Measurements from ENCODE around the gene XAB2. TPM values are rescaled to one million over a fixed set of nuclear protein-coding genes. Genes with fewer than 3 reads are reported as not detected.

The XAB2 gene
- total RNA-seq, 1 donor from 2014 or later, result 32.8 TPM

- peaks cover 5% of the 10 kb centered on the region for H3K4me1 Mint-ChIP-seq (ENCODE audit: low read depth, unreplicated experiment)
- H3K4me3 Mint-ChIP-seq (ENCODE audit: unreplicated experiment), result no peak overlapping the region
- no peak overlapping the region for H3K27ac Mint-ChIP-seq (ENCODE audit: unreplicated experiment)
- H3K9me3 Mint-ChIP-seq (ENCODE audit: unreplicated experiment), result peaks cover 8% of the 10 kb centered on the region
- peaks cover 4% of the 10 kb centered on the region for H3K27me3 Mint-ChIP-seq (ENCODE audit: unreplicated experiment)
- DNase-seq, result no peak
- no peaks in the 10 kb centered on the region for H3K36me3 Mint-ChIP-seq (ENCODE audit: unreplicated experiment)
- TF ChIP-seq, protein P1, sequence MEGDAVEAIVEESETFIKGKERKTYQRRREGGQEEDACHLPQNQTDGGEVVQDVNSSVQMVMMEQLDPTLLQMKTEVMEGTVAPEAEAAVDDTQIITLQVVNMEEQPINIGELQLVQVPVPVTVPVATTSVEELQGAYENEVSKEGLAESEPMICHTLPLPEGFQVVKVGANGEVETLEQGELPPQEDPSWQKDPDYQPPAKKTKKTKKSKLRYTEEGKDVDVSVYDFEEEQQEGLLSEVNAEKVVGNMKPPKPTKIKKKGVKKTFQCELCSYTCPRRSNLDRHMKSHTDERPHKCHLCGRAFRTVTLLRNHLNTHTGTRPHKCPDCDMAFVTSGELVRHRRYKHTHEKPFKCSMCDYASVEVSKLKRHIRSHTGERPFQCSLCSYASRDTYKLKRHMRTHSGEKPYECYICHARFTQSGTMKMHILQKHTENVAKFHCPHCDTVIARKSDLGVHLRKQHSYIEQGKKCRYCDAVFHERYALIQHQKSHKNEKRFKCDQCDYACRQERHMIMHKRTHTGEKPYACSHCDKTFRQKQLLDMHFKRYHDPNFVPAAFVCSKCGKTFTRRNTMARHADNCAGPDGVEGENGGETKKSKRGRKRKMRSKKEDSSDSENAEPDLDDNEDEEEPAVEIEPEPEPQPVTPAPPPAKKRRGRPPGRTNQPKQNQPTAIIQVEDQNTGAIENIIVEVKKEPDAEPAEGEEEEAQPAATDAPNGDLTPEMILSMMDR (IDR thresholded peaks at IDR 0.05; ENCODE audit: partially characterized antibody, unreplicated experiment), result no peak
Measured at GRCh38 chr19:7623725-7624603, 5.4 kb downstream of the XAB2 start.

- Mint-ChIP-seq H3K4me1 (ENCODE audit: low read depth, unreplicated experiment) (no peaks in the 10 kb centered on the region), H3K4me3 (ENCODE audit: unreplicated experiment) (no peak overlapping the region), H3K27ac (ENCODE audit: unreplicated experiment) (no peak overlapping the region), H3K9me3 (ENCODE audit: unreplicated experiment) (peaks cover 9% of the 10 kb centered on the region), H3K36me3 (ENCODE audit: unreplicated experiment) (no peaks in the 10 kb centered on the region), H3K27me3 (ENCODE audit: unreplicated experiment) (peaks cover 3% of the 10 kb centered on the region)
- DNase-seq, result no peak
- TF ChIP-seq, protein P1 (IDR thresholded peaks at IDR 0.05; ENCODE audit: partially characterized antibody, unreplicated experiment), result no peak
Measured at GRCh38 chr19:7622933-7623685, 6.2 kb downstream of the XAB2 start.

DNA sequence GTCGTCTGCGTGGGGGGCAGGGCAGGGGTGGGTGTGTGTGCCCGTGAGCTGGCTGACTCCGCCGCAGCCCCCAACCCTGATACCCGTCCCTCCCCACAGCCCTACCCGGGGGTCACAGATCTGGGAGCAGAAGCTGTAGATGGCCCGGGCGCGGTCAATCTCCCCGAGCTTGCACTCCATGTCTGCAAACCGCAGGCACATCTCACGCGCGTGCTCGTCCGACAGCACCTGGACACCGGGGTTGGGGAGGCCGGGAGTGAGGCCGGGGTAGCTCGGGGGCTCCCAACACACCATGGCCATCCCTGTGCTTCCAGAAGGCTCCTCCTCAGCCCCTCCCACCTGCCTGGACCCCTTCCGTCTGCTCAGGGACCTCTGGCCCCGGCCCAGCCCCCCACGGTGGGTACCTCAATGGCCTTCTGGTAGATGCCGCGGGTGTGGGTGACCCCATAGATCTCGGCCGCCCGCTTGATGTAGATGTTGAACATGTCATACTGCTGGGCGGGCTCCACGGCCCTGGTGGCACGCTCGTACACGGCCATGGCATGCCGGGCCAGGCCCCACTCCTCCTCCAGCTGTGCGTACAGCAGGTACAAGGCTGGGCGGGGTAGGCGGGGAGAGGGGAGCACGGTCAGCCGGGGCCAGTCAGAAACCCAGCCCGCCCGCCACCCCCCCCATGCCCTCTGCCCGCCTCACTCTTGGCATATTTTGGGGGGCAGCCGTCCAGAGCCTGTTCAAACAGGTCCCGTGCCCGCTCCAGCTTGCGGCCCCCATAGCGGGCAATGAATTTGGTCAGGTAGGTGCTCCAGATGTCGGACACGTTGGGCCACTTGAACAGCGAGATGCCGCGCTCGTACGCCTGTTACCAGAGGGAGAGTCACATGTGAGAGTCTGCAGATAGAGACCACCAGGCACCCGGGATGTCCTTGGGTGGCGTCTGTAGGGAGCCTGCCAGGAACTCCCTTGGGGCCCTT, 8.6 kb downstream of the XAB2 start:
- TF ChIP-seq, protein P1 (IDR thresholded peaks at IDR 0.05; ENCODE audit: partially characterized antibody, unreplicated experiment), result no peak
- Mint-ChIP-seq H3K27me3 (ENCODE audit: unreplicated experiment) (peaks cover 3% of the 10 kb centered on the region), H3K27ac (ENCODE audit: unreplicated experiment) (no peak overlapping the region), H3K9me3 (ENCODE audit: unreplicated experiment) (peaks cover 7% of the 10 kb centered on the region), H3K4me3 (ENCODE audit: unreplicated experiment) (no peak overlapping the region), H3K36me3 (ENCODE audit: unreplicated experiment) (no peaks in the 10 kb centered on the region), H3K4me1 (ENCODE audit: low read depth, unreplicated experiment) (no peaks in the 10 kb centered on the region)
- DNase-seq, result no peak

DNA sequence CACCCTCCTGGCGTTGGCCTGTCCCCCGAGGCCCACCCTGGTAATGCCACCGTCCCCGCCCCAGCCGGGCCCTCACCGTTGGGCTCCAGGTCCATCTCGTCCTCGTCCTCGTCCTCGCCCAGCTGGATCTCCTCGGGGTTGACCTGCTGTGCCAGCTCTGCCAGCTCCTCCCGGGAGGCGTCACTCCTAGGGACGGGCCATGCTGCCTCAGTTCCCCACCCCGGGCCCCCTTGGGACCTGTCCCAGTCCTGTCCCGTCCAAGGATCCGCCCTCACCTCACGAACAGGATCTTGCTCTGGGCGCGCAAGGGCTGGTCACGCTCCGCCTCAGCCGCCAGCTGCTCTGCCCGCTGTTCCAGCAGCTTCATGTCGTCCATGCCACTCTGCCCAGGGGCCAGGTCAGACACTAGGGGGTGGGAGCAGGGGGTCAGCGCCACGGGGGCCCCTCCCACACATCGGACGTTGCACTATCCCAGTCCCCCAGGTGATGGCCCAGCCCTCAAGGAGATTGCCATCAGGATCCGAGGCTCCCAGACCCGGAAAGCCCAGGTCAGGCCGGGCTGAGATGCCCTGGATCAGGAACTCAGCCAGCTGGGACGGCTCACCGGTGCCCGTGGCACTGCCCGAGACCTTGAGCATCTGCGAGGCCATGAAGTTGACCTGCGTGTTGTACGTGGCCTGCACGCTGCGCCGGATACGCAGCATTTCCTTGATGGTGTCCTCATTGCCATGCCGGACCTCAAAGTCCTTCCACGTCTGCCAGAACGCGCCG, 9.5 kb downstream of the XAB2 start:
- Mint-ChIP-seq H3K4me1 (ENCODE audit: low read depth, unreplicated experiment) (no peaks in the 10 kb centered on the region), H3K36me3 (ENCODE audit: unreplicated experiment) (no peaks in the 10 kb centered on the region), H3K9me3 (ENCODE audit: unreplicated experiment) (peaks cover 7% of the 10 kb centered on the region), H3K4me3 (ENCODE audit: unreplicated experiment) (no peak overlapping the region), H3K27ac (ENCODE audit: unreplicated experiment) (no peak overlapping the region), H3K27me3 (ENCODE audit: unreplicated experiment) (peaks cover 3% of the 10 kb centered on the region)
- no peak for DNase-seq
- TF ChIP-seq, protein P1 (IDR thresholded peaks at IDR 0.05; ENCODE audit: partially characterized antibody, unreplicated experiment), result no peak
